Hindlimb muscle (tissue), 1 donor: ENCODE measurements around the gene TTC34. TPM values are rescaled to one million over a fixed set of nuclear protein-coding genes. Genes with fewer than 3 reads are reported as not detected.

ENCODE experiments used
- DNase-seq: peaks from one replicate; pipeline ENCODE4 v3.0.0-alpha.2; 2013
- polyA plus RNA-seq: library from polyadenylated mRNA; unstranded; fragments of 120-200 nt; gene quantifications from one replicate; pipeline ENCODE4 v1.2.1, GENCODE V29; 2013; ENCODE audit not compliant: insufficient read length

Gene TTC34
- polyA plus RNA-seq, 1 donor = 0.31 TPM

DNA sequence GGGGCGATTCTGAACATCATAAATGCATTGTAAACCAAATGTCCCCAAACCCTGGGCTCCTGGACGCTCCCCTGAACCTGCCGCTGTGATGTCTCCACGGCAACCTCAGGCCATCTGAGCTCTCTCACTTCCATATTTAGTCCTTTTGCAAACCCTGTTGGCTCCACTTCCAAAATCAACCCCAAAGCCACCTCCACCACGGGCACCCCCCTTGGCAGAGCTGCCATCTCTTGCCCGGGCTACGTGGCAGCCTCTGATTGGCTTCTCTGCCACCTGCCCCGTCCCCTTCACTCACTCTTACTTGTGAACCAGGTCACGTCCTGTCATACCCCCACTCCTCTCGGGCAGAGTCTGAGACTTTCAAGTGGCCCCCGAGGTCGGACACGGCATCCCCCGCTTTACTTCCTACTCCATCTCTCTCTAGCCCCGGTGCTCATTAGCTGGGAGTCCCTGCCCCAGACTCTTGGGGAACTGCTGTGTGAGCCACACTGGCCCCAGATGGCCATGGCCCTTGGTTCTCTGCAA is 199.1 kb downstream of the TTC34 start:
- DNase-seq = no peak

- no peak for DNase-seq
Observed at GRCh38 chr1:2601721-2602303, 199.7 kb downstream of the TTC34 start.

- no peak for DNase-seq
Observed at GRCh38 chr1:2598329-2598931, 203.1 kb downstream of the TTC34 start.

- DNase-seq = no peak
Observed at GRCh38 chr1:2597441-2598328, 203.8 kb downstream of the TTC34 start.

DNA sequence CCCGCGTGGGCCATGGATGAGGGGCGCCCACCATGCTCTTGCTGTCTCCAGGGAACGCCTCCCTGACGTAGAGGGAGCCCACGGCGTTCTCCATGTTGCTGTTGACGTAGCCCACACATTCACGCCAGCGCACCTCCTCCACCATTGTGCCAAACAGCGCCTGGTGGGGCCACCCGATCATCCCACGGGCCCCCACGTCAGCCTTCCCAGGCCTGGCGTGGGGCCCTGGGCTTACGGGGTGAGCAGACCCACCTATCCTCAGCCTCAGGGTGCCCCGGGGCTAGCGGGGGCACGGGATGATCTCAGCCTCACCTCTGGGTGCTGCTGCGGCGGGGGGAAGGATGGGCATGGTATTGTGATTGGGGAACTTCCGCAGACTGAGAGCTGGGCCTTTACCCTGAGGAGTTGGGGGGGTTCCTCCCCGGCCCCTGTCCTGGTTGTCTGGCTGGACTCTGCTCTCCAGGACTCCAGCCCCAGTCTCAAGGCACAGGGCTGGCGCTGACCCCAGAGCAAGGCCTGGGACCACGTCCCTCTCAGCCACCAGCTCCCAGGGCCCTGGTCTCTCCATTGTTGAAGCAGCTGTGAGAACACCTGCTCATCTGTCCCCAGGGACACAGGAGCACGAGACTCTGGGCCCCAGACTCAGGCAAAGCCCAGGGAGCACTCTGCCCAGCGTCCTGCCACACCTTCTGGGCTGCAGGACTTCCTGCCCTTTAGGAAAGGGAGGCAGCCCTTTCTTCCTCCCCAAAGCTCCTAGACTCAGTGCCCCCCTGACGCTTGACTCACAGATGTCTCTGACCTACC is 204.8 kb downstream of the TTC34 start:
- no peak for DNase-seq

DNA sequence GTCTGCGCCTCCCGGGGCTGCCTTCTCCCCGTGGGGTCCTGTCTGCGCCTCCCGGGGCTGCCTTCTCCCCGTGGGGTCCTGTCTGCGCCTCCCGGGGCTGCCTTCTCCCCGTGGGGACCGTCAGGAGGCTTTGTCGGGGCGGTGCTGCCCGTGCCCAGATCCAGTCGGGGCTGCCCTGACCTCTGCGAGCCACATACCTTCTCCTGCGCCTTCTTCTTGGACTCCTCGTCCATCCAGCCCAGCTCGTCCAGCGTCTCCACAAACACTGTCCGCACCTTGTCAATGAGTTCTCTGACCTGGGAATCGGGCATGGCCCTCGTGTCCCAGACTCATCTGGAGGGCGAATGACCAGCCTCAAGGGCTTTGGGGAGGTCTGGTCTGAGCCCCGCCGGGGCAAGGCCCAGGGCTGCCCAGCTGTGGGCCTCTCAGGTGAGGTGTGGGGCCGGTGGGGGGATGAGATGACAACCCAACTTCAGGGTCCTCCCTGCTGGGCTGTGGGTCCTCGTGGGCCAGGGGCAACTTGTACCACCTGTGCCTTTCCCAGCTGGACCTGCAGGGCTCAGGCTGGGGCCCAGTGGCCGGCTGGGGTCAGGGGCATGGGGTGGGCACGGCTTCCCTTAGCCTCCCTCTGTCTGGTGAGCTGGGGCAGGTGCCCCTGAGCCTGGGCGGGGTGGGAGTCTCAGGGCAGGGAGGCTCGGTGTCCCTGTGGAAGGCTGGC is 205.5 kb downstream of the TTC34 start:
- no peak for DNase-seq

DNA sequence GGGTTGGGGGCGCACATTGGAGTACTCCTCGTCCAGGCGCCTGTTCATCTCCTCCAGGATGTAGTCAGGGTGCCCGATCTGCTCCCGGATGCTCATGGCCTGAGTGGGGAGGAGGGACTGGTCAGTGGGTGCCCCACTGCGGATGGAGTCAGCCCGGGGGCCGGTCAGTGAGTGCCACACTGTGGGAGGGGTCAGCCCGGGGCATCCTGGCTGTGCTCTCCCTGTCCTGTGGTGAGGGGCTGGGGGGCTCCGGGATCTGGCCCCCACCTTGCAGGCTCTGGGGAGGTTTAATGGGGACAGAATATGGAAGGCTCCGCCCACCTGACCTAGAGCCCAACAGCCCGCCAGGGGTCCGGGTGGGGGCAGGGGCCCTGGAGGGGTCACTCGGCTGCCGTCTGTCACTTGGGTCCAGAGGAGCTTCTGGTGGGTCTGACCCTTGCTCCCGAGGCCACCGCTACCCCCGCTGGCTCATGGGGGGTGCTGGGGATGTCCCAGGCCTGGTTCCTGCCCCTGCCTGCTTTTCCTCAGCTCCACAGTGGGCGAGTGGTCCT is 206.2 kb downstream of the TTC34 start:
- no peak for DNase-seq

DNA sequence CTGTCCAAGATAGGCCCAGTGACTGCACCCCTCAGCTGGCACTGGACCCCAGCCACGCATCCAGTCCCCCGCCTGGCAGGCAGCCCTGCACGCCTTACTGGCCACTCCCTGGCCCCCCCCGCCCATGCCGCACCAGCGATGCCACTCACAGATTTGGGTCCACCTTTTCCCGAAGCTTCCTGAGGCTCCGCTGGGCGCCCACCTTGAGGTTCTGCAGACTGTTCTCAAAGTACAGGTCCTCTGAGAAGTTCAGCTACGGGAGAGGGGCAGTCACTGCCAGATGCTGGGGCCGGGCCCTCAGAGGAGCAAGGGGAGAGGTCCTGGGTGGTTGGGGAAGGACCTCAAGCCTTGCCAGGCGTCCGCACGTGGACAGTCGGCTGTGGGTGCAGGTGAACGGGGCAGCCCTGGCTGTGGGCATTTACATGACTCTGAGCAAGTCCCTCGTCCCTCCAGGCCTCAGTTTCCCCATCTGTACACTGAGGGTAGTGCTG is 206.8 kb downstream of the TTC34 start:
- DNase-seq = no peak

GRCh38 chr1:2594001-2594640 is 207.4 kb downstream of the TTC34 start:
- DNase-seq = no peak

GRCh38 chr1:2593251-2593878 is 208.1 kb downstream of the TTC34 start:
- DNase-seq = no peak

DNA sequence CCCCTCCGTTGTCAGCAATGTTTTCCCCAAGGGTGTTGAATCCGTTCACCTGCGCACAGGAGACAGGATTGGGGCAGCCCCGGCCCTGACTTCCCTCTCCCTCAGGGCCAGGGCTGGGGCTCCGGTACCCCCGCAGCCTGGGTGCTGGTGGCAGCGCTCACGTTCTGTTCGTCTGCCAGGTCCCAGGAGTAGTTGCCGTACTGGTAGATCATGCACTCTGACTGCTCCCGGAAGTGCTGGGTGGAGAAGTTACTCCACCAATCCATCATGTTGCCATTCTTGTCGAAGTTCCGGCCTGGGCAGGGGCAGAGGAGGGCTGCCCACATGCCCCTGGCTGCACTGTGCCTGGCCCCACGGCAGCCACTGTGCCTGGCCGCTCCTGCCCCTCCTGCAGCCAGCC is 208.8 kb downstream of the TTC34 start:
- DNase-seq = no peak

DNA sequence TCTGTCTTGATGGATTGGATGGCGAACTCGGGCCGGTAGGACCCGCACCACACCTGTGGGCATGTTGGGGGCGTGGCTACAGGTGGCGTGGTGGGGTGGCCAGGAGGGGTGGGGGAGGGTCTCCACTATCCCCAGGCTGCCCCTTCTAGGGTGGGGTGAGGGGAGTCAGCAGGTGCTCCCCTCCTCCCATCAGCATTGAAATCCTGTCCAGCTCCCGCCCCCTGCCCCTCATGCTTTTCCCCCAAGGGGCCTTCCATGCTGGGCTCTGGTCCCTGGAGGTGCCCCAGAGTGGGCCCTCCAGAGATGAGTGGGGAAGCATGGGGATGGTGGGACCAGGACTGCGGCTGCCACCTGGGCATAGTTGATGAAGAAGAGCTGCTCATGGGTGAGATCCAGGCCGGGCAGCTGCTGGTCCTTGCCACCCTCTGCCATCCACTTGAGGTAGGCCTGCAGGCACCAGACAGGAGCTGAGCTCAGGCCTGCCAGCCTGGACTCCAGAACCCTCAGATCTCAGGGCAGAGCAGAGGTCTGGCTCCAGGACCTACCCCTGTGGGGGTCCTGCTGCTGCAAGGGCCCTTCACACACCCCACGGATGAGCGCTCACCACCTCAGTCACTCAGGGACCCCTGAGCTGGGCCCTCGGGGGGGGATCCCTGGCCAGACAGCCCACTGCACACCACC is 209.8 kb downstream of the TTC34 start:
- no peak for DNase-seq

GRCh38 chr1:2591233-2591580 is 210.3 kb downstream of the TTC34 start:
- no peak for DNase-seq

GRCh38 chr1:2590233-2591141 is 211.0 kb downstream of the TTC34 start:
- no peak for DNase-seq

GRCh38 chr1:2589431-2590232 is 211.9 kb downstream of the TTC34 start:
- no peak for DNase-seq

DNA sequence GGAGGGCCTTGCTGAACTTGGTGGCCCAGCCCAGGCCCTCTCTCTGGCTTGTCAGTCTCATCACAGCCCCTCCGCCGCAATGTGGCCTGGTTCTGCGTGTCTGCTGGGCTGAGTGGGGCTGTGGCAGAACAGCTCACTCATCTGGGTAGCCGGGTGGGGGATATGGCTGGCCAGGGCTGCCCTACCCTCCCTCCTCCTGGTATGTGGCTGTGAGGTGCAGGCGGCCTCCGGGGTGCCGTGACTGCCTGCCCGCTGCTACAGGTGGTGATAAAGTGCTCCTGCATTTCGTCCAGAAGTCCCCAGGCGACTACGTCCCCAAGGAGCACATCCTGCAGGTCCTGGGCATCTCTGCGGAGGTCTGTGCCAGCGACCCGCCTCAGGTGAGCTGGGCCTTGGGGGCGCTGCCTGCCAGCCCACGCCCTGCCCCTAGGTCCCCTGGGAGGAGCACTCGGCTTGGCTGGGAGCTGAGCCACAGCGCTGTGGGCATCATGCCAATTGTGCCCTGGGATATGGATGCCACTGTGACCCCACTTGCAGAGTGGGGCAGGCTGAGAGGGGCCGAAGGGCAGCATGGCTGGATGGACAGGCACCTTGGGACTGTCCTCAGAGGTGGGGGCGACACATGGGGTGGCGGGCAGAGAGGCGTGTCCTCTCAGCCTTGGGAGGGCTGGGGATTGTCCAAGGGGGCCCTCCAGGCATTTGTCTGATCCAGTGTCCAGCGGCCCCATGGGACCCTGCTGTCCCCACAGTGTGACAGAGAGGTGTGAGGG is 212.6 kb downstream of the TTC34 start:
- no peak for DNase-seq
